ENCODE measurements around the gene PDE2A. TPM values are rescaled to one million over a fixed set of nuclear protein-coding genes. Genes with fewer than 3 reads are reported as not detected.
A peak's percentile ranks its signal among the peaks of the same experiment; 100 is the strongest.

The PDE2A gene
- total and polyA plus RNA-seq, 2 of the 4 experiments (the other 2 are of a cell fraction): 0.02 TPM; not detected in 1

DNA sequence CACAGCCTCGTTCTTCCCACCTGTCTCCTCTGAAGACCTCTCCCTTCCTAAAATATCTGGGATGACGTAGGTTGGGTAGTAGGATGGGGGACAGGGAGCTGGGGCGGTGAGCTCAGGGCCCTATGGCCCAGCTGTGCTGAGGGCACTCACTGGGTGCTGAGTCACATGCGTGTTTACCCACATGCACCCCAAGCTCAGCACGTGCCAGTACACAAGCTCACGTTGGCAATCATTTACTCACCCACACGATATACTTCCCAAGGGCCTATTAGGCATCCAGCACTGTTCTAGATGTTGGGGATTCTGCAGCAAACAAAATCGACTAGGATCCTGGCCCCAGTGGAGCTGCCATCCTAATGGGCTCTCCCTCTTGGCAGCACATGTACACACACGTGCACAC lies 49.3 kb upstream of the PDE2A start:
- H2BK15ac ChIP-seq (ENCODE audit: low read depth, low read length): no peak overlapping the region
- DNase-seq: no peak
- ATAC-seq (ENCODE audit: low read depth): no peak
- H3K14ac ChIP-seq (replicated peaks; ENCODE audit: low read depth, low read length): no peak overlapping the region
- no peak overlapping the region for H2BK20ac ChIP-seq (ENCODE audit: low read depth, low read length)
- POLR2A ChIA-PET (ENCODE audit: unreplicated experiment): no interaction called here
- H3K79me1 ChIP-seq (ENCODE audit: low read depth in 1 of 2, low read length in 2 of 2): peaks cover 38 to 89% of the 10 kb centered on the region in 2 experiments
- no peaks in the 10 kb centered on the region for H3K27me3 ChIP-seq (ENCODE audit: control insufficient read depth, insufficient read depth, low read length)
- intact Hi-C loops (cut with micrococcal nuclease): no loop called here
- no peak overlapping the region for H2BK120ac ChIP-seq (ENCODE audit: low read depth, low read length)
- no peak overlapping the region for H3K18ac ChIP-seq (ENCODE audit: low read depth, low read length)
- no peak overlapping the region for H3K4ac ChIP-seq (ENCODE audit: low read depth, low read length)
- no TSS peak for BruUV-seq (replicated peaks)
- no peak overlapping the region for H3K56ac ChIP-seq (ENCODE audit: extremely low read depth, insufficient read depth, low read length)
- H3K36me3 ChIP-seq (ENCODE audit: control insufficient read depth, insufficient read depth, low read length): peaks cover 4% of the 10 kb centered on the region; the same call in 1 of the 2 replicates
- H4K5ac ChIP-seq (ENCODE audit: low read depth, low read length): no peak overlapping the region
- TF ChIP-seq SMC3 (IDR thresholded peaks at IDR 0.05; ENCODE audit: low read depth, low read length) (no peak), RFX5 (IDR thresholded peaks at IDR 0.05; ENCODE audit: low read depth, low read length) (no peak), RAD21 (IDR thresholded peaks at IDR 0.05; ENCODE audit: low read length) (no peak), RCOR1 (IDR thresholded peaks at IDR 0.05; ENCODE audit: insufficient replicate concordance, low read length) (no peak), POLR2A (IDR thresholded peaks at IDR 0.05; ENCODE audit: low read depth, low read length) (no peak), MAZ (IDR thresholded peaks at IDR 0.05; ENCODE audit: borderline replicate concordance, low read depth, low read length) (no peak), BHLHE40 (IDR thresholded peaks at IDR 0.05; ENCODE audit: low read depth, low read length) (no peak), CEBPB (IDR thresholded peaks at IDR 0.05; ENCODE audit: low read depth, low read length) (no peak), FOS (IDR thresholded peaks at IDR 0.05; ENCODE audit: low read depth, low read length) (no peak)
- TF ChIP-seq, protein P1, sequence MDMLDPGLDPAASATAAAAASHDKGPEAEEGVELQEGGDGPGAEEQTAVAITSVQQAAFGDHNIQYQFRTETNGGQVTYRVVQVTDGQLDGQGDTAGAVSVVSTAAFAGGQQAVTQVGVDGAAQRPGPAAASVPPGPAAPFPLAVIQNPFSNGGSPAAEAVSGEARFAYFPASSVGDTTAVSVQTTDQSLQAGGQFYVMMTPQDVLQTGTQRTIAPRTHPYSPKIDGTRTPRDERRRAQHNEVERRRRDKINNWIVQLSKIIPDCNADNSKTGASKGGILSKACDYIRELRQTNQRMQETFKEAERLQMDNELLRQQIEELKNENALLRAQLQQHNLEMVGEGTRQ (IDR thresholded peaks at IDR 0.05; ENCODE audit: low read depth, low read length): no peak
- TF ChIP-seq, protein P2, sequence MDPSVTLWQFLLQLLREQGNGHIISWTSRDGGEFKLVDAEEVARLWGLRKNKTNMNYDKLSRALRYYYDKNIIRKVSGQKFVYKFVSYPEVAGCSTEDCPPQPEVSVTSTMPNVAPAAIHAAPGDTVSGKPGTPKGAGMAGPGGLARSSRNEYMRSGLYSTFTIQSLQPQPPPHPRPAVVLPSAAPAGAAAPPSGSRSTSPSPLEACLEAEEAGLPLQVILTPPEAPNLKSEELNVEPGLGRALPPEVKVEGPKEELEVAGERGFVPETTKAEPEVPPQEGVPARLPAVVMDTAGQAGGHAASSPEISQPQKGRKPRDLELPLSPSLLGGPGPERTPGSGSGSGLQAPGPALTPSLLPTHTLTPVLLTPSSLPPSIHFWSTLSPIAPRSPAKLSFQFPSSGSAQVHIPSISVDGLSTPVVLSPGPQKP (IDR thresholded peaks at IDR 0.05; ENCODE audit: borderline replicate concordance, low read depth, low read length): no peak
- H4K8ac ChIP-seq (ENCODE audit: low read depth in 2 of 2, low read length in 2 of 2): no peak overlapping the region
- dilution Hi-C loops (cut with HindIII; ENCODE audit: low sequenced_read_pairs, unreplicated experiment): no loop called here
- in situ Hi-C loops (cut with MboI; ENCODE audit: low sequenced_read_pairs): loop anchor here (5.0 to 10.0 kb wide), 4 partner anchors 69 to 561 kb away; partner anchors contain the start of genes FCHSD2 and STARD10
- H2BK5ac ChIP-seq (ENCODE audit: low read depth, low read length, poor library complexity, severe bottlenecking): no peak overlapping the region
- 63% methylated on average over 2 of the region's 9 CpGs; no CpG with 5 or more reads in 1 of the 2 experiments for WGBS, 2 experiments (ENCODE audit: extremely low coverage in 2 of 2, insufficient read length in 1 of 2)
- no peak overlapping the region for H2AK9ac ChIP-seq (replicated peaks; ENCODE audit: low read depth, low read length, poor library complexity)
- H3K23ac ChIP-seq (ENCODE audit: low read depth, low read length): no peak overlapping the region
- no peak overlapping the region for H3K27ac ChIP-seq (ENCODE audit: insufficient read depth, low read length)
- no peak overlapping the region for H3K4me3 ChIP-seq (ENCODE audit: insufficient read depth, low read depth, low read length)
- H3K4me1 ChIP-seq (ENCODE audit: control insufficient read depth, insufficient read depth, low read length): peaks cover 32% of the 10 kb centered on the region
- peak overlapping the region; percentile 83; the same call in 1 of the 2 replicates for H2AK5ac ChIP-seq (ENCODE audit: low read depth, low read length)
- H3K4me2 ChIP-seq (ENCODE audit: low read depth, low read length): no peak overlapping the region
- H3K9me1 ChIP-seq (ENCODE audit: insufficient read depth, low read length): peaks cover 24% of the 10 kb centered on the region
- H4K20me1 ChIP-seq (ENCODE audit: insufficient read depth, low read length): peaks cover 31% of the 10 kb centered on the region
- no peak overlapping the region for H2AFZ ChIP-seq (replicated peaks; ENCODE audit: low read length, poor library complexity)
- no peaks in the 10 kb centered on the region for H3K9me3 ChIP-seq (ENCODE audit: control insufficient read depth, insufficient read depth, low read length)
- CTCF ChIA-PET: no interaction called here
- H4K91ac ChIP-seq (ENCODE audit: insufficient read depth, low read depth, low read length): no peak overlapping the region
- H3K9ac ChIP-seq (ENCODE audit: low read depth, low read length): no peak overlapping the region

All from IMR-90 (cell line).